HG02571 (cell line): ENCODE data around the gene LRP3.
"Not testable (repeated sequence)": the region's sequence is repeated elsewhere in the genome, so short reads cannot be mapped to it uniquely, and the experiment has no call there.

Source experiments
- ATAC-seq: cut with Tn5 transposase; IDR thresholded peaks from one replicate; pipeline ENCODE4 v1.9.1; 2021; ENCODE audit warnings: mild to moderate bottlenecking, moderate library complexity; ENCODE audit not compliant: unreplicated experiment

Gene LRP3

DNA sequence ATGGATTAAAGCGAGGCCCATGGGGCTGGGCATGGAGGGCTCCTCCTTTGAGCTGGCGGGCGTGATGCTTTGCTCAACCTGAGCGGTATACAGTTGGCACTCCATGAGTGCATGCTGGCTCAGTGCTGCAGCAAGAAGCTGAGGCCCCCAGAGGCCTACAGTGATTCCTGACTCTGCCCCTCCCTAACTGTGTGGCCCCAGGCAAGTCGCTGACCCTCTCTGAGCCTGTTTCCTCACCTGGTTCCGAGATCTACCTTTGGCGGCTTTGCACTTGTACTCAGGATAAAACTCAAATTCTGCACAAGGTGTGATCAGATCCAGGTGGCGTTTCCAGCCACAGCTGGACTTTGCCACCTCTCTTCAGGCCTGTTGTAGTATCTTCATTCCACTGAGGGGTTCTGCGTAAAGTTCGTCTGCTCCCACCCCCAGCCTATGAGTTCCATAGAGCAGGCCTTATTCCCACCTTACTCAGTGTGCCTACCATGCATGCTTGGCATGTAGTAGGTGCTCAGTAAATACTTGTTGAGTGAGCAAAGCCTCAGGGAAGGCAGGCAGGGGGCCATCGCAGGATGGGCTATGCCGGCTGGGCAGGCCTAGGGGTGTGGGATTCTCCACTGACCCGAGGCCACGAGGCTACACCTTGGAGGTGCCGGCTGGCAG, 7.9 kb downstream of the LRP3 start:
- no peak for ATAC-seq

DNA sequence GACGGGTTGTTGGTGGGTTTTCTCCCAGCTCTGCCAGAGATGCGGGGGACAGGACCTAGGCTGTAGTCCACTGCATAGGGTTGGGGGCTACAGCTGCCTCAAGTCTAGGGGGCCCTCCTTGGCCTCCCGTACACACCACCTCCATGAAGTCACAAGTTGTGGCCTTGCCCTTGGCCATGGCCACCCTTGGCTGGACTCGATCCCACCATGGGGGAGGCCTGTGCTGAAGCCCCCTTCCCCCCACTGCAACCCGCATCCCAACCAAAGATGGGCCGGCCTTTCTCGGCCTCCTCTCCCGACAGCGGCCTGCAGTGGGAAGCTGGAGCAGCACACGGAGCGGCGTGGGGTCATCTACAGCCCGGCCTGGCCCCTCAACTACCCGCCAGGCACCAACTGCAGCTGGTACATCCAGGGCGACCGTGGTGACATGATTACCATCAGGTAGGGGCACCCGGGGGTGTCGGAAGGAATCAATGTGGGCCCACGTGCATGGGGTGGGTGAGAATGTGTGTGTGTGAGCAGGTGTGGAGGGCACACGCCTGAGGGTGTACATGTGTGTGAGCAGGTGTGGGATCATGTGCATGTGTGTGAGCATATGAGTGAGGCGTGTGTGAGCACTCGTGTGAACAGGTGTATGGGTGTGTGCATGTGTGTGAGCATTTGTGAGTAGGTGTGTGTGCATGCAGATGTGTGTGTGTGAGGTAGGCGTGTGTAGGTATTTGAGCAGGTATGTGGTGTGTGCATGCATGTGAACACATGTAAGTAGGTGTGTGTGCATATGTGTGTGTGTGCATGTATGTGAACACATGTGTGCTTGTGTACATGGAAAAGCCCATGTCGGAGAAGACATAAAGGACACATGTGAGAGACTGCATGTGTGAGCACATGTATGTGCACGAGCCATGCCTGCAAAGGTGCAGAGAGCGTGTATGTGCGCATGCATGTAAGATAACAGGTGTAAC, 8.7 kb downstream of the LRP3 start:
- no peak for ATAC-seq

DNA sequence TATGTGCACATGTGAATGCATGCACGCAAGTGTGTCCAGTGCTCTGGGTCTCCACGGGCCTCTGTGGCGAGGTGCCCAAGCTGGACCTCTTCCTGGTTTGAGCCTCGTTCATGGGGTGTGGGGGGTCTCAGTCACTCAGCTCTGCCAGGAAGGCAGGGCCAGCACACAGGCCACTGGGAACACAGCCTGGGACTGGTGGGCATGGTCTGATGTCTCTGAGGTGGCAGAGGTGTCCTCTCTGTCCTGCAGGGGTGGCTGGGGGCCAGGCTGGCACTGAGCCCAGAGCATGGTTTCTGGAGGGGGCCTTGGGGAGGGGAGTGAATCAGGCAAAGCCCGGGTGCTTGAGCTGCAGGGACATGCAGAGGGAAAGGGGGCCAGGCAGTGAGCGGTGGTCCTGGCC, 9.4 kb downstream of the LRP3 start:
- no peak for ATAC-seq

DNA sequence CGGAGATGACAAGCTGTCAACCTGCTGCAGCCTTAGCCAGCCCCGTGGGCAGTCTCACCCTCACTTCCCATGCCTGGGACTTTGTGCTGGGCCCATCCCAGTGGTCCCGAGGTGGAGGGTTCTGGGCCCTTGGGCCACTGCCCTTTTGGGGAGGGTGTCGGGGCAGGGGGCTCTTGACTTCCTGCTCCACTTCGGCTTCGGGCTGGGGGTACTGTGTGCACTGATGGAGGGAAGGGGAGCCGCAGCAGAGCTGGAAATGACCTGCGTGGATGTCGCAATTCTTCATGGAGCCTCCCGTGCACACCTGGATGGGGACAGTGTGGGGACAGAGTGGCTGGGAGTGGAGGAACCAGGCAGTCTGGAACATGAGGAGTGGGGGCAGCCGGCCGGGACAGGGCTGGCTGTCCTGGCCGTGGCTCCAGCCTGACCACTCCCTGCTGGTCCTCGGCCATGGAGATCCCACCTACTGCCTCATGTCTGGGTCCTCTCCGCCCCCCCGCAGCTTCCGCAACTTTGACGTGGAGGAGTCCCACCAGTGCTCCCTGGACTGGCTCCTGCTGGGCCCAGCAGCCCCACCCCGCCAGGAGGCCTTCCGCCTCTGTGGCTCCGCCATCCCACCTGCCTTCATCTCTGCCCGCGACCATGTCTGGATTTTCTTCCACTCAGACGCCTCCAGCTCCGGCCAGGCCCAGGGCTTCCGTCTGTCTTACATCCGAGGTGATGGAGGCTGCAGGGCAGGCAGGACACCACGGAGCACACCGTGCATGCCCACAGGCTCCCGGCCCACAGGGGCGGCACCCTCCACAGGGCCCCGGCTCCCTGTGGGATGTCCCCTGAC, 10.2 kb downstream of the LRP3 start:
- ATAC-seq = no peak

DNA sequence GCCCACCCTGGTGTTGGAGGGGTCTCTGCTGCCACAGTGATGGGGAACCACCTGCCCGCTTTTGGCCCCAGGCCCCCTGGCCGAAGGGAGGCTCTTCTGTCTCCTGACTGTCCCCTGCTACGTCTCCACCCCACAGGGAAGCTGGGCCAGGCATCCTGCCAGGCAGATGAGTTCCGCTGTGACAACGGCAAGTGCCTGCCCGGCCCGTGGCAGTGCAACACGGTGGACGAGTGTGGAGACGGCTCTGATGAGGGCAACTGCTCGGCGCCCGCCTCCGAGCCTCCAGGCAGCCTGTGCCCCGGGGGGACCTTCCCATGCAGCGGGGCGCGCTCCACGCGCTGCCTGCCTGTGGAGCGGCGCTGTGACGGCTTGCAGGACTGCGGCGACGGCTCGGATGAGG, 11.0 kb downstream of the LRP3 start:
- ATAC-seq = no peak

DNA sequence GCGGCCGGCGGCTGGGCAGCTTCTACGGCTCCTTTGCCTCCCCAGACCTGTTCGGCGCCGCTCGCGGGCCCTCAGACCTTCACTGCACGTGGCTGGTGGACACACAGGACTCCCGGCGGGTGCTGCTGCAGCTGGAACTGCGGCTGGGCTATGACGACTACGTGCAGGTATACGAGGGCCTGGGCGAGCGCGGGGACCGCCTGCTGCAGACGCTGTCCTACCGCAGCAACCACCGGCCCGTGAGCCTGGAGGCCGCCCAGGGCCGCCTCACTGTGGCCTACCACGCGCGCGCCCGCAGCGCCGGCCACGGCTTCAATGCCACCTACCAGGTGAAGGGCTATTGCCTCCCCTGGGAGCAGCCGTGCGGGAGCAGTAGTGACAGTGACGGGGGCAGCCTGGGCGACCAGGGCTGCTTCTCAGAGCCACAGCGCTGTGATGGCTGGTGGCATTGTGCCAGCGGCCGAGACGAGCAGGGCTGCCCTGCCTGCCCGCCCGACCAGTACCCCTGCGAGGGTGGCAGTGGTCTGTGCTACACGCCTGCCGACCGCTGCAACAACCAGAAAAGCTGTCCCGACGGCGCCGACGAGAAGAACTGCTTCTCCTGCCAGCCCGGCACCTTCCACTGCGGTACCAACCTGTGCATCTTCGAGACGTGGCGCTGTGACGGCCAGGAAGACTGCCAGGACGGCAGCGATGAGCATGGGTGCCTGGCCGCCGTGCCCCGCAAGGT, 11.6 kb downstream of the LRP3 start:
- no peak for ATAC-seq

DNA sequence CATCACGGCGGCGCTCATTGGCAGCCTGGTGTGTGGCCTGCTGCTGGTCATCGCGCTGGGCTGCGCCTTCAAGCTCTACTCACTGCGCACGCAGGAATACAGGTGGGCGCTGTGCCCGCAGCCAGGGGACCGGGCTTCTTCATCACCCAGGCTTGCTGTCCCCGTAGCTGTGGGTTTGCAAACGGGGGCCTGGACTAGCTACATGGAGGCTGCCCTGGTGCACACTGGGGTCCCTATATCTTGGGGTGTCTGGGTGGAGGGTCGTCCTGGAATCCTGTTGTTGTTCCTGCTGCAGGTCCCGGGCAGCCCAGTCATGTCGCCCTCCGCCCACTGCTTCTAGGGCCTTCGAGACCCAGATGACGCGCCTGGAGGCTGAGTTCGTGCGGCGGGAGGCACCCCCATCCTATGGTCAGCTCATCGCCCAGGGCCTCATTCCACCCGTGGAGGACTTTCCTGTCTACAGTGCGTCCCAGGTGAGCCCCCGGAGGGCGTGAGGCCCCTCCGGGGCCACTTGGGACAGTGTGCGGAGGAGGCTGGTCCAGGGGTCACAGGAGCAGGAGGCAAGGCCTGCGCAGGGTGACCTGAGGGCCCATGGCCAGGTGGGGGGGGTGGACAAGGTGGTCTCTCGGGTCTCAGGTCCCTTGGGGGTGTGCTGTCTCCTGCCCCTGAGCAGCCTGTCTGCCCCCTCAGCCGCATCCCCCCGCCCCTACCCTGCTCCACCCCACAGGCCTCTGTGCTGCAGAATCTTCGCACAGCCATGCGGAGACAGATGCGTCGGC, 12.3 kb downstream of the LRP3 start:
- no peak for ATAC-seq

DNA sequence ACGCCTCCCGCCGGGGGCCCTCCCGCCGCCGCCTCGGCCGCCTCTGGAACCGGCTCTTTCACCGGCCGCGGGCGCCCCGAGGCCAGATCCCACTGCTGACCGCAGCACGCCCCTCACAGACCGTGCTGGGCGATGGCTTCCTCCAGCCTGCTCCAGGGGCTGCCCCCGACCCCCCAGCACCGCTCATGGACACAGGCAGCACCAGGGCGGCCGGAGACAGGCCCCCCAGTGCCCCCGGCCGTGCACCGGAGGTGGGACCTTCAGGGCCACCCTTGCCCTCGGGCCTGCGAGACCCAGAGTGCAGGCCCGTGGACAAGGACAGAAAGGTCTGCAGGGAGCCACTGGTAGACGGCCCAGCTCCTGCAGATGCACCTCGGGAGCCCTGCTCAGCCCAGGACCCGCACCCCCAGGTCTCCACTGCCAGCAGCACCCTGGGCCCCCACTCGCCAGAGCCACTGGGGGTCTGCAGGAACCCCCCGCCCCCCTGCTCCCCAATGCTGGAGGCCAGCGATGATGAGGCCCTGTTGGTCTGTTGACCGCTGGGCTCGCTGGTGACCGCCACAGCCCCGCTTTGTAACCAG, 13.0 kb downstream of the LRP3 start:
- ATAC-seq = no peak

DNA sequence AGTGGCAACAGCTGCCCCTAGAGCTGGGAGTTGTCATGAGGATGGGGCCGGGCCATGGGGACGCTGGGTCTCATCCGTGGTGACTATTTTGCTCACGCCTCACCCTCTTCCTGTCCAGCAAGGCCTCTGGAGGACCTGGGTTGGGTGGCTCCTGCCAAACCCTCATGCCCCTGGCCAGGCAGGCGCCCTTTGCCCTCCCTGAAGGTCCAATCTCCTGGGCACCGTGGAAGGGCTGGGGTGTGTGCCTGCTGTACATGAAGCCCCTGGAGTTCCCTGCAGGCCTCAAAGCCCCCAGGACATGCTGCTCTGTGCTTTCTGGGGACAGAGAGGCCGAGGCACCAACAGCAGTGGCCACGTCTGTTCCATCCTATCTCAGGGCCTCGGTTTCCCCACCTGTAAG, 13.8 kb downstream of the LRP3 start:
- ATAC-seq = no peak

DNA sequence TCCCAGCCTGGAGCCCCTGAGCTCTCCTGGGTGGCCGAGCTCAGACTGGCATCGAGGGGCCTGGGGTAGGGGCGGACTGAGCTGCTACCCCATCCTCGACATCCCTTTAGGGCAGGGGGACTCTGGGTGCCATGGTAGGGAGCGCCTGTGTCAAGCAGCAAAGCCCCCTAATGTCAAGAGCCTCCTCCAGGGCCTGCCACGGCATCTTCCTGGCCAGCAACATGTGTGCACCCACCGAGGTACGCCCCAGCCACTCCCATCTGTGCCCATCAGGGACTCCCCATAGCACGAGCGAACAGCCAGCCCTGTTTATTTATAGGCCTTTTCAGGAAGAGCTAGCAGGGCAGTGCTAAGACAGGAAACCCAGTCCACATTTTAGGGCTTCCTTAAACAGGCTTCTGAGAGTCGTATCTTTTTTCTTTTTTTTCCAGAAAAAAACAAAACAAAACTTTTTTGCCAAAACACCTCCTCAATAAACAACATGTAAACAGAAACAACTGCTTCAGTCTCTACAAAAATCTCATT, 14.3 kb downstream of the LRP3 start:
- ATAC-seq = no peak

DNA sequence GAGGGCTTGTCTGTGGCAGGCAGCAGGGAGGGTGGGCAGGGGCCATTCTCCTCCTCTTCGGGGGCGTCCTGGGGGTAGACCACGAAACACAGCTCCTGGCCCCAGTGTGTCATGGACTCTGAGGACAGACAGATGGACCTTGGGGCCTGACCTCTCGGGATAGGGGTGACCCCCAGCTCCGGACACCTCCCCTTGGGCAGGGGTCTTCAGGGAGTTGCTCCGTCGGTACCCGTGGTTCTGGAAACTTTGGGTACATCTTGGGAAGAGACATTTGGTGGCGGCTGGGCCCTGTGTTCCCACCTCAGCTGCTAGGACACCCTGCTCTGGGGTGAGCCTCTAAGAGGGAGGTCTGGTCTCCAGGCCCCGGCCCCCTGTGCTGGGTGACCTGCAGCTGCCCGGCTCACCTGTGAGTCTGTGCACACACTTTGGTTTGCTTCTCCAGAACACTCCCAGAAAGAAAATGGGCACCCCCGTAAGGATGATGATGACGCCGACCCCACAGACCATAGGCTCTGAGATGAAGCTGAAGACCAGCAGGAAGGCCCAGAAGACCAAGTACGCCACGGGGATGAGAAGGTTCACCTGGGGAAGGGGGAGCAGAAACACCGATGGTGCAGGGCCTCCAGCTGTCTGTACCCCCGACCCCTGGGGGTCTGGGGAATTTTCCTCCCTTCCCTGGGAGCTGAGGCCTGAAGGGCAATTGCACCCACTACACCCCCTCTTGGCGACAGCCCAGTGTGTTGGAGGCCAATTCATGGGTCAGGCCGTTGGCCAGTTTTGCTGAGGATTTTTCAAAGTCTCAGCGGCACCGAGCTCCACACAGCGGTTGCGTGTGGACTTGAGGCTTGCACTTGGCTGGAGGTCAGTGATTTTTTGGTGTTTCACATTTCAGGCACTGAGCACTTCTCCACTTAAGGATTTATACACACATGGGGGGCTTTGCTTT, 15.0 kb downstream of the LRP3 start:
- ATAC-seq = no peak

DNA sequence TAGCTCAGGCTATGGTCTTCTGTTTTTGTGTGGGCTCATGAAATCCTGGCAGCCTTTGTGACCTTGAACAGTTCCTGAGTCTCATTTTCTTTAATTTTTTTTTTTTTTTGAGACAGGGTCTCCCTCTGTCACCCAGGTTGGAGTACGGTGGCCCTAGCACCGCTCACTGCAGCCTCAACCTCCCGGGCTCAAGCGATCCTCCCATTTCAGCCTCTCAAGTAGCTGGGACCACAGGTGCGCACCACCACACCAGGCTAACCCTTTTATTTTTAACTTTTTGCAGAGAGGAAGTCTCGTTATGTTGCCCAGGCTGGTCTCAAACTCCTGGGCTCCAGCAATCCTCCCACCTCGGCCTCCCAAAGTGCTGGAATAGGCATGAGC, 15.7 kb downstream of the LRP3 start:
- ATAC-seq = not testable (repeated sequence)

DNA sequence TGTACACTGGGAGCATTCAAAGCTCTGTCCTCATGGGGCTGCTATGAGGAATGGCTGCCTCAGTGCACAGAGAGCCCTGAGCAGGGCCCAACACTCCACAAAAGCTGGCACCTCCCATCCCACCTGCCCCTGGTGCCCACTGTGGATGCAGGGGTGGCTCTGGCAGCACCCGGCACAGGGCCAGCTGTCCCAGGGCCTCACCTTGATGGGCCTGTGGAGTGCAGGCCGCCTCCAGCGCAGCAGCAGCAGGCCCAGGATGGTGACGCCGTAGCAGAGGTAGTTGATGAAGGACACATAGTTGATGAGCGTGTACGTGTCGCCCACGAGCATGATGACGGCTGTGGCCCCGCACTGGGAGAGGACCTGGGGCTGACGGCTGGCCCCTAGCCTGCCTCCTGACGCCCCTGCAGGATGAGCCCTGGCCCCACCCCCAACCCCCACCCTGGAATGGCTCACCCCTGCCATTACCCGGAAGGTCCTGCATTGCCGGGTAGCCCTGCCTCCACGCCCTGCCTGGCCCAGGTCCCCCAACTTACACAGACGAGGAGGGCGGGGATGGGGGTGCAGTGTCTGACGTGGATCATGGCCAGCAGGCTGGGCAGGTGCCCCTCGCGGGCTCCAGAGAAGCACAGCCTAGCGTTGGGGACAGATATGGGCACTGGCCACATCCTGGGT, 16.3 kb downstream of the LRP3 start:
- ATAC-seq = no peak

DNA sequence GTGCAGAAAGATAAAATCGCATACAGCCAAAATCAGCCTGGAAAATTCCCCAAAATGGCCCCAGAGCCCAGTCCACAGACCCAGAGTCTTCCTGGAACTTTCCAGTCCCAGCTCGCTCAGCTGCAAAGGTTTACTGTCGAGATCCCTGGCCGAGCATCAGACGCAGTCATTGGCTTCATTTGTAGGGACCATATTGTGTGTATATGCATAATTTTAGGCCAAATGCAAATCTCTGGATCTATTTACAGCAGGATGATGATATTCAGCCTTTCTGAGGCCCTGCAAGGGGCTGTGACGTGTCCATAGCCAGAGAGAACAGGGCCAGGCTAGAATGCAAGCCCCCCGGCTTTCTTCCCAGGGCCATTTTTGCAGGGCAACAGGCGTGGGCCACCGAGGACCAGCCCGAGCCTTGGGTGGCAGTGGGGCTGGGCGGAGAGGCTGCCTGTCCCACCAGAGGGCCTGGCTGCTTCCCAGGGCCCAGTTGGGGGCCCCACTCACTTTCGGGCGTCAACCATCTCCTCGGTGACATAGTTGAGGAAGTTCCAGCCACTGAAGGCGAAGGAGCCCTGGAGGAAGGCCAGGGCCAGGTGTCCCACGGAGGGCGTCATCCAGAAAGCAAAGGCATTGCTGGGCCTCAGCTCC, 17.8 kb downstream of the LRP3 start:
- ATAC-seq = no peak

DNA sequence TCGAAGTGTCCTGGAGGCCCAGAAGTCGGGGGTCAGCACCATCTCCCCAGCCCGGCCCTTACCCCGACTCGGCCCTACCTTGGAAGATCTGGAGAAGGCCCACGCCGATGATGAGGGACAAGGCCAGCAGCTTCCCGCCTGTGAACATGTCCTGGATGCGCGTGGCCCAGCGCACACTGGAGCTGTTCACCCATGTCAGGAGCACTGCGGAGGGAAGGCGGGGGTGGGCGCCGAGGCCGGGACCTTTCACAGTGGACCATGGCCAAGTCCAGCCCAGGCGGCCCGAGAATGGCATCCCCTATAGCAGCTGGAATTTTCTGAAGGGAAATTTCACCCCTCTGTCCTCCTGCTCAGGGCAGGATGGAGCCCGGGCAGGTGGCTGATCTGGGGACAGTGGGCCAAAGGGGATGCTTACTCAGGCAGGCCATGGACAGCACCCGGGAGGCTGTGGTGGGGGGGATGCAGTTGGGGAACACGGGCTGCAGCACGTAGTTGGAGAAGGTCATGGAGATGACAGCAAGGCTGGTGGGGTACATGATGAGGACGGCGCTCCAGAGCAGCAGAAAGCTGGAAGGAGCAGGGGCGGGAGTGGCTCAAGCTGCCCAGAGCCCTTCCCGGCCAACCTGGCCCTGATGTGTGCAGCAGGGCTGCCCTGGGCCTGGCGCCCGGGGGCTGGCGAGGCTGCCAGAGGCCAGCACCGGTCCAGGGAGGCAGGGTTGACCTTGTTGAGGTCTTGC, 18.5 kb downstream of the LRP3 start:
- ATAC-seq = no peak

DNA sequence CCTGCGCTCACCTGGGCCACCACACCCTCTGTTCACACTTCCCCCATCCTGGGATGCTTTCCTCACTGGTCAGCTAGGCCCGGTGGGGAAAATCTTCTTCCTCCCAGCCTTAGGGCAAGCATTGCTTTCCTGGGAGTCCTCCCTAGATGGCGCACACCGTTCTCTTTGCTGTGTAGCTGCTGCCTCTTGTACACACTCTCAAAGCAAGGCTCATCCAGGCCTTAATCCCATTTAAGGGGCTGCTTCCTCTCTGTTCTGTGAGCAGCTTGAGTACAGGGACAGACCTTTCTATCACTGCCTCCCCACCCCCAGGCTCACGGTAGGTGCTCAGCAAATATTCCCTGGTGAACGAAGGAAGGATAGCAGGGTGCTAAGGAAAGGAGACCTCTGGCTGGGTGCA, 20.5 kb downstream of the LRP3 start:
- ATAC-seq = no peak
